Endothelial cell of umbilical vein (primary cell): ENCODE results near the gene PRMT2. TPM values are rescaled to one million over a fixed set of nuclear protein-coding genes. Genes with fewer than 3 reads are reported as not detected.

ENCODE experiments used
- BruUV-seq: library from RNA; stranded (reverse); fragments of 400-500 nt; replicated peaks from 2 replicates; lab custom pipeline; 2021; lab: Mats Ljungman, UMichigan
- CTCF ChIA-PET: fragments of 300-600, 350-600 bp; sonication (Branson Sonifier 250); formaldehyde crosslinking; loops from one replicate; lab custom pipeline; 2021; ENCODE audit warnings: antibody characterized with exemption, inconsistent platforms; lab: Charles Lee
- POLR2A ChIA-PET: fragments of 300-600, 350-600 bp; sonication (Branson Sonifier 250); formaldehyde crosslinking; loops from one replicate; lab custom pipeline; 2021; ENCODE audit warnings: antibody characterized with exemption, inconsistent platforms; lab: Charles Lee
- DNase-seq: peaks from one replicate; pipeline ENCODE4 v3.0.0-alpha.2; 2011; ENCODE audit warnings: low read depth, low spot score
- FAIRE-seq: peaks from 2 replicates; lab custom pipeline; 2011; peaks lifted over from hg19 to GRCh38; lab: Jason Lieb, UNC
- H2AFZ ChIP-seq: 2 replicates; pipeline ENCODE4 v1.6.0; 2012; ENCODE audit warnings: low read depth, low read length, control low read depth, inconsistent platforms
- H3K27ac ChIP-seq: 2 replicates; pipeline ENCODE4 v1.5.1; 2011; ENCODE audit warnings: low read depth, mild to moderate bottlenecking, control low read depth, low read length, moderate library complexity; ENCODE audit not compliant: insufficient read depth
- H3K27me3 ChIP-seq, 2 experiments: 2 replicates each; pipeline versions ENCODE4 v1.6.0 to v1.6.1; 2011; ENCODE audit warnings: low read length in 2 of 2, mixed read lengths in 1 of 2; ENCODE audit not compliant: control insufficient read depth in 2 of 2, insufficient read depth in 2 of 2
- H3K36me3 ChIP-seq, 2 experiments: 2 replicates in 1 of 2; 3 replicates in 1 of 2; pipeline ENCODE4 v1.5.1; 2011; ENCODE audit warnings: low read length in 2 of 2, mild to moderate bottlenecking in 1 of 2, moderate library complexity in 1 of 2; ENCODE audit not compliant: control insufficient read depth in 2 of 2, insufficient read depth in 2 of 2; ENCODE audit errors: extremely low read depth in 1 of 2
- H3K4me1 ChIP-seq: 3 replicates; pipeline ENCODE4 v1.5.1; 2011; ENCODE audit warnings: mild to moderate bottlenecking, low read length; ENCODE audit not compliant: control insufficient read depth, insufficient read depth; ENCODE audit errors: extremely low read depth
- H3K4me2 ChIP-seq: 2 replicates; pipeline ENCODE4 v1.6.1; 2011; ENCODE audit warnings: low read length, control low read depth, mixed read lengths; ENCODE audit not compliant: insufficient read depth
- H3K4me3 ChIP-seq, 3 experiments: fragments of 200-600 bp in 1 of 3; sonication (generic), shearing (Covaris generic) in 1 of 3; replicated peaks in 1 of 3; 2 replicates each; pipeline ENCODE4 v1.5.1; 2011 to 2016; ENCODE audit warnings: control low read depth in 3 of 3, low read length in 3 of 3, mild to moderate bottlenecking in 2 of 3, inconsistent platforms in 1 of 3, low read depth in 1 of 3, moderate library complexity in 1 of 3; ENCODE audit not compliant: insufficient read depth in 1 of 3
- H3K79me2 ChIP-seq: 2 replicates; pipeline ENCODE4 v1.6.0; 2012; ENCODE audit warnings: low read length, inconsistent platforms; ENCODE audit not compliant: control insufficient read depth, insufficient read depth
- H3K9ac ChIP-seq: replicated peaks from 2 replicates; pipeline ENCODE3; 2011; ENCODE audit warnings: low read length, control low read depth; ENCODE audit not compliant: insufficient read depth; ENCODE audit errors: extremely low read depth
- H3K9me1 ChIP-seq: replicated peaks from 3 replicates; pipeline ENCODE4 v1.6.0; 2011; ENCODE audit warnings: mild to moderate bottlenecking, low read length; ENCODE audit not compliant: control insufficient read depth, insufficient read depth; ENCODE audit errors: extremely low read depth
- H3K9me3 ChIP-seq: replicated peaks from 2 replicates; pipeline ENCODE4 v1.5.1; 2012; ENCODE audit warnings: low read length, inconsistent platforms; ENCODE audit not compliant: control insufficient read depth, insufficient read depth
- H4K20me1 ChIP-seq: replicated peaks from 2 replicates; pipeline ENCODE3; 2011; ENCODE audit warnings: mild to moderate bottlenecking, low read length; ENCODE audit not compliant: control insufficient read depth, insufficient read depth; ENCODE audit errors: extremely low read depth
- JUN ChIP-seq: IDR thresholded peaks from 2 replicates; pipeline ENCODE4 v1.6.1; 2011; ENCODE audit warnings: borderline replicate concordance, low read depth; ENCODE audit not compliant: insufficient read length, insufficient read depth
- POLR2A ChIP-seq: IDR thresholded peaks from 2 replicates; pipeline ENCODE4 v1.6.1; 2012; ENCODE audit warnings: low read depth, mild to moderate bottlenecking, control low read depth, low read length
- POLR2AphosphoS5 ChIP-seq: IDR thresholded peaks from 2 replicates; pipeline ENCODE4 v1.6.1; 2012; ENCODE audit warnings: low read depth, mild to moderate bottlenecking, control low read depth, low read length, moderate library complexity; ENCODE audit not compliant: insufficient read depth
- dilution Hi-C: fragments of 300-500 bp; cut with MboI; formaldehyde crosslinking; loops from one replicate; pipeline ENCODE4 v1.15.0; 2019; ENCODE audit warnings: low sequenced_read_pairs; ENCODE audit not compliant: extremely low pct_ligation_motif_present
- intact Hi-C: fragments of 100-400 bp; cut with micrococcal nuclease; formaldehyde crosslinking; loops from one replicate; pipeline ENCODE4 v1.10.0; 2022
- polyA plus RNA-seq, 4 experiments: library from polyadenylated mRNA; depleted of rRNA in 3 of 4; stranded (reverse) in 3 of 4; unstranded in 1 of 4; fragments of >200 nt; gene quantifications; 2 replicates each; pipeline versions ENCODE4 v1.2.1 to v1.2.3, GENCODE V29; 2011 to 2012; ENCODE audit warnings: missing spikeins in 1 of 4
- total RNA-seq: library from RNA; stranded (reverse); gene quantifications from 2 replicates; pipeline ENCODE4 v1.2.3, GENCODE V29; 2021

PRMT2 gene
- total and polyA plus RNA-seq, 2 donors (not counting 3 experiments of a cell fraction or from before 2014, with no cell fraction given) = 125 to 193 TPM

GRCh38 chr21:46641656-46642055, 6.2 kb downstream of the PRMT2 start:
- FAIRE-seq (no peak), DNase-seq (no peak)
- Histone ChIP-seq H3K4me3 (no peak overlapping the region), H3K9me3 (no peaks in the 10 kb centered on the region), H3K79me2 (peaks cover 50% of the 10 kb centered on the region), H3K9me1 (no peaks in the 10 kb centered on the region), H3K36me3 (peaks cover 28 to 29% of the 10 kb centered on the region in 2 experiments), H3K9ac (no peak overlapping the region), H3K4me1 (peaks cover 22% of the 10 kb centered on the region), H4K20me1 (peaks cover 3% of the 10 kb centered on the region), H3K27ac (no peak overlapping the region), H2AFZ (no peak overlapping the region), H3K27me3 (no peaks in the 10 kb centered on the region), H3K4me2 (no peak overlapping the region)
- dilution Hi-C loops = no loop called here
- no TSS peak for BruUV-seq
- POLR2A ChIA-PET = no interaction called here
- CTCF ChIA-PET = interaction anchor here (0.6 to 2.4 kb wide), 2 partner anchors 14 to 41 kb away, joined by 3 to 7 read pairs; no protein-coding TSS in a partner anchor
- intact Hi-C loops = no loop called here
- TF ChIP-seq POLR2AphosphoS5 = no peak

DNA sequence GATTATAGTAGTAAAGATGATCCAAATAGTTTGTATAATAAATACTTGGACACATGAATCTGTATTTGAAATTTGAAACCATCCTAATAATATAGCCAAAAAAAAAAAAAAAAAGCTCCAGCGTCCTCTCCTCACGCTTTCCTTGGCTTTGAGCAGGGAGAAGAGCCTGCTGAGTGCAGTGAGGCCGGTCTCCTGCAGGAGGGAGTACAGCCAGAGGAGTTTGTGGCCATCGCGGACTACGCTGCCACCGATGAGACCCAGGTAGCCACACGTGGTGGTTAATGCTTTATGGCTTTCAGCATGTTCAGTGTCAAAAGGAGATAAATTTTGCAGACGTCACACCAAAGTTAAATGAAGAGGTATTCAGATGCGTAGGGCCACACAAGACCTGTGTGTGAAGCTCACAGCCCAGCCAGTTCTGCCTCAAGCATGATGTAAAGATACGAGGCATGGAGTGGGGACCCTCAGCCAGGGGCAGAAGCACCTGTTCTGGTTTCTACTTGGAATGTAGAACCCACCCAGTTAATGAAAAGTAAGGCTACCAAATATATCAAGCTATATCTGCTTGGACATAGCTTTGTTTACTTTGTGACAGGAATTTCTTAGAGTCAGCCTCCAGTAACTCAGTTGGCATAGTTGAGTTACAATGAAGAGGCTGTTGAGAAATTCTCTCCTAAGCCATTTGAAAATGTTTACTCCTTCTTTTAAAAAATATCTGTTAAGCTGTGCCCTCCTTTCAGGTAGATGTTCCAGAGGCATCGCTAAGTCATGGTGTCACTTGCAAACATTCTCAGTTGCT, 8.1 kb downstream of the PRMT2 start:
- TF ChIP-seq POLR2A (no peak), JUN (no peak), POLR2AphosphoS5 (no peak)
- peaks cover 36% of the 10 kb centered on the region for H3K79me2 ChIP-seq

More for the DNA sequence above, 8.1 kb downstream of the PRMT2 start:
- intact Hi-C loops (no loop called here), dilution Hi-C loops (no loop called here)
- Histone ChIP-seq H3K36me3 (peaks cover 34 to 38% of the 10 kb centered on the region in 2 experiments), H3K27ac (no peak overlapping the region), H2AFZ (no peak overlapping the region), H3K9me3 (no peaks in the 10 kb centered on the region), H3K4me1 (peaks cover 4% of the 10 kb centered on the region), H3K27me3 (no peaks in the 10 kb centered on the region), H3K4me2 (no peak overlapping the region), H3K4me3 (no peak overlapping the region), H3K9me1 (no peaks in the 10 kb centered on the region), H4K20me1 (peaks cover 3% of the 10 kb centered on the region), H3K9ac (no peak overlapping the region)
- no peak for FAIRE-seq
- CTCF ChIA-PET = interaction anchor here (0.5 to 1.4 kb wide), 2 partner anchors 18 to 670 kb away, joined by 3 to 4 read pairs; no protein-coding TSS in a partner anchor
- no peak for DNase-seq
- POLR2A ChIA-PET = no interaction called here
- BruUV-seq = no TSS peak
